ENCODE data around the gene SFXN1. TPM values are rescaled to one million over a fixed set of nuclear protein-coding genes. Genes with fewer than 3 reads are reported as not detected.

Gene SFXN1
- total RNA-seq, 2 experiments from 2014 or later: 133 to 138 TPM

DNA sequence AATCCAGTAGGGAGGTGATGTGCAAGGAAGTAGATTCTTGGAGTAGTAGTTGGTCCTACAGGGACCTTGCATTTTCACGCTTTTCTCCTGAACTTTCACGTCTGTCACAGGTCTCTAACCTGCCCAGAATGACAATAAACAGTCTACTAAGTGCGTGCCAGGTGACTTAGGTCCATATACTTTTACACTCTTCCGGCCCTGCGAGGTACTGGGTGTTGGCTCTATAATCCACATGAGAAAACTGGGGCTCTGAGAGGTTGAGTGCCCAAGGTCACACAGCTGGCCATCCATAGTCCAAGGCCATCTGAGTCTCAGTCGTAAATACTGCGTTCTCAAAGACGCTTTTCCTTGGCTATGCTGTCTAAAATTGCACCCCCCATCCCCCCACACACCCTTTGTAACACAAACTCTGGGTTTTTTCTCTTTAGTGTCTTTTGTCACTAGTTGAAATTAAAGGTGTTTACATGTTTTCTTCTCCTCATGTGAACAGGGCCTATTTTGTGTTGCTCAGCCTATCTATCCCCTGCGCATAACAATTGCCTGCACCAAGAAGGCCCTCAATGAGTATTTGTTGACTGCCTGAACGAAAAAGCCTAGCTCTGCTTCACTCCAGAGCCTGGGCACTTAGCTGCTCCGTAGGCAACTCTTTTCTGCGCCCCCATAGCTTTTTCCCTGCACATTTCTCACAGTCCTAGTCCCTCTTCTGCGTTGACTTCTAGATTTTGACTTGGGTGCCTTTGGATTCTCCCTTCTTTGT lies 943 bp downstream of the SFXN1 start:
- H3K4me3 Mint-ChIP-seq: peak overlapping the region; percentile 98
- Histone ChIP-seq H3K4me3 (ENCODE audit: low read length) (peak overlapping the region; percentile 84), H3K36me3 (ENCODE audit: insufficient read depth, low read length) (peaks cover 14% of the 10 kb centered on the region), H3K4me1 (ENCODE audit: insufficient read depth, low read length) (peaks cover 48% of the 10 kb centered on the region), H3K27me3 (ENCODE audit: control insufficient read depth in 1 of 2, insufficient read depth in 2 of 2, low read length in 2 of 2) (no peaks in the 10 kb centered on the region), H3K9me3 (ENCODE audit: control insufficient read depth in 1 of 2, insufficient read depth in 1 of 2, low read length in 2 of 2) (no peaks in the 10 kb centered on the region), H3K27ac (ENCODE audit: low read depth in 1 of 2, low read length in 2 of 2) (peak overlapping the region; percentile 48 to 60)
- intact Hi-C loops (cut with DNase I, micrococcal nuclease): loop anchor here in 1 of 2 experiments (2.0 kb wide), 1 partner anchor 39 kb away; no protein-coding TSS in a partner anchor
- peak overlapping the region; percentile 87 for H3K27ac Mint-ChIP-seq
- peaks cover 3% of the 10 kb centered on the region for H3K27me3 Mint-ChIP-seq
- ChIA-PET POLR2A (interaction anchor here (2.1 to 2.2 kb wide), 3 partner anchors 14 to 41 kb away, joined by 7 to 13 read pairs (median 13); no protein-coding TSS in a partner anchor), CTCF (interaction anchor here (1.0 to 2.3 kb wide), 3 partner anchors 14 to 55 kb away, joined by 3 to 14 read pairs (median 5); no protein-coding TSS in a partner anchor)
- no peaks in the 10 kb centered on the region for H3K9me3 Mint-ChIP-seq
- peaks cover 65% of the 10 kb centered on the region for H3K4me1 Mint-ChIP-seq (ENCODE audit: low read depth)
- H3K36me3 Mint-ChIP-seq (ENCODE audit: low read depth): peaks cover 48% of the 10 kb centered on the region
- DNase-seq (peak in 3 of 14 experiments; percentile 6 to 41 (median 27)), ATAC-seq (ENCODE audit: poor library complexity) (no peak)
- TF ChIP-seq, protein P1, sequence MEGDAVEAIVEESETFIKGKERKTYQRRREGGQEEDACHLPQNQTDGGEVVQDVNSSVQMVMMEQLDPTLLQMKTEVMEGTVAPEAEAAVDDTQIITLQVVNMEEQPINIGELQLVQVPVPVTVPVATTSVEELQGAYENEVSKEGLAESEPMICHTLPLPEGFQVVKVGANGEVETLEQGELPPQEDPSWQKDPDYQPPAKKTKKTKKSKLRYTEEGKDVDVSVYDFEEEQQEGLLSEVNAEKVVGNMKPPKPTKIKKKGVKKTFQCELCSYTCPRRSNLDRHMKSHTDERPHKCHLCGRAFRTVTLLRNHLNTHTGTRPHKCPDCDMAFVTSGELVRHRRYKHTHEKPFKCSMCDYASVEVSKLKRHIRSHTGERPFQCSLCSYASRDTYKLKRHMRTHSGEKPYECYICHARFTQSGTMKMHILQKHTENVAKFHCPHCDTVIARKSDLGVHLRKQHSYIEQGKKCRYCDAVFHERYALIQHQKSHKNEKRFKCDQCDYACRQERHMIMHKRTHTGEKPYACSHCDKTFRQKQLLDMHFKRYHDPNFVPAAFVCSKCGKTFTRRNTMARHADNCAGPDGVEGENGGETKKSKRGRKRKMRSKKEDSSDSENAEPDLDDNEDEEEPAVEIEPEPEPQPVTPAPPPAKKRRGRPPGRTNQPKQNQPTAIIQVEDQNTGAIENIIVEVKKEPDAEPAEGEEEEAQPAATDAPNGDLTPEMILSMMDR (IDR thresholded peaks at IDR 0.05): no peak

DNA sequence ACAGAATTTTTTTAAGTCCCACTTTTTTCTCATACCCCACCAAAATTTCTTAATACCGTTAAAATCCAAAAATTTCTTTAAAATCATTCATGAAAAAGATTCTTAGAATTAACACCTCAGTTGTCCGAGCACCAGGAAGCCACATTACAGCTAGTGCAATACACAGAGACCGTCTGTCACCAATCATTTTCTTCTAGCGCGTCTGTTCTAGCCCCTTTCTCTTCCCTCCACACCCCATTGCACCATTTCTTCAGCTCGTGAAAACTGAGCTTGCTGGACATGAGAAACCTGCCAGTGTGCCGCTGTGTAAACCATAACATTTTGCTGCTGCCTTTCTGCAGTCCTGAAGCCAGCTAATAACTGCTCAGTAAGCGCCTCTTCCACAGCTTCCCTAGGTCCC lies 5.0 kb downstream of the SFXN1 start:
- peaks cover 82% of the 10 kb centered on the region for H3K36me3 Mint-ChIP-seq (ENCODE audit: low read depth)
- Histone ChIP-seq H3K4me1 (ENCODE audit: insufficient read depth, low read length) (peaks cover 60% of the 10 kb centered on the region), H3K27me3 (ENCODE audit: control insufficient read depth in 1 of 2, insufficient read depth in 2 of 2, low read length in 2 of 2) (no peaks in the 10 kb centered on the region), H3K9me3 (ENCODE audit: control insufficient read depth in 1 of 2, insufficient read depth in 1 of 2, low read length in 2 of 2) (no peaks in the 10 kb centered on the region), H3K27ac (ENCODE audit: low read depth in 1 of 2, low read length in 2 of 2) (no peak overlapping the region), H3K36me3 (ENCODE audit: insufficient read depth, low read length) (peaks cover 42% of the 10 kb centered on the region), H3K4me3 (ENCODE audit: low read length) (no peak overlapping the region)
- H3K27me3 Mint-ChIP-seq: no peaks in the 10 kb centered on the region
- peak overlapping the region; percentile 2 for H3K4me3 Mint-ChIP-seq
- TF ChIP-seq, protein P1 (IDR thresholded peaks at IDR 0.05): no peak
- peaks cover 89% of the 10 kb centered on the region for H3K4me1 Mint-ChIP-seq (ENCODE audit: low read depth)
- intact Hi-C loops (cut with DNase I, micrococcal nuclease): no loop called here
- CTCF ChIA-PET: interaction anchor here (1.1 kb wide), 1 partner anchor 51 kb away, joined by 3 read pairs; no protein-coding TSS in a partner anchor
- POLR2A ChIA-PET: interaction anchor here (1.3 kb wide), 1 partner anchor 13 kb away, joined by 3 read pairs; no protein-coding TSS in a partner anchor
- peak overlapping the region; percentile 71 for H3K27ac Mint-ChIP-seq
- ATAC-seq (ENCODE audit: poor library complexity) (no peak), DNase-seq (no peak)
- H3K9me3 Mint-ChIP-seq: no peaks in the 10 kb centered on the region

DNA sequence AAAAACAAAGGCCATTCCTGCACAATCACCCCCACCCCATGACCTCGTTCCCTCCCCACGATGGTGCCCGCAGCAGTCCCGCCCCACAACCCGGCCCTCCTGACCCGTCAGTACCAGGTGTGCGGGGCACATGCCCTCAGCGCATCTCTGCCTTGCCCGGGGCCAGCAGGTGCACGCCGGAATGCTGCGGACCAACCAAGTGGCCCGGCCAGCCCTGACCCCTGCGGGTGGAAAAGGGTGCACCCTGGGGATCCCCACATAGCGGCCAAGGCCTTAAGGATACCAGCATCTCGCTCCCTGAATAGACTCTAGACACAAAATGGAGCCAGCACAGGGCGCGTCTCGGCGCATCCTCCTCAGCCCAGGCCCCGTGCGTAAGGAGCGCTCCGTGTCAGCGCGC lies 6.0 kb downstream of the SFXN1 start:
- Histone ChIP-seq H3K27me3 (ENCODE audit: control insufficient read depth in 1 of 2, insufficient read depth in 2 of 2, low read length in 2 of 2) (no peaks in the 10 kb centered on the region), H3K36me3 (ENCODE audit: insufficient read depth, low read length) (peaks cover 51% of the 10 kb centered on the region), H3K9me3 (ENCODE audit: control insufficient read depth in 1 of 2, insufficient read depth in 1 of 2, low read length in 2 of 2) (no peaks in the 10 kb centered on the region), H3K4me3 (ENCODE audit: low read length) (no peak overlapping the region), H3K27ac (ENCODE audit: low read depth in 1 of 2, low read length in 2 of 2) (no peak overlapping the region), H3K4me1 (ENCODE audit: insufficient read depth, low read length) (peaks cover 64% of the 10 kb centered on the region)
- Mint-ChIP-seq H3K27ac (peak overlapping the region; percentile 17), H3K4me1 (ENCODE audit: low read depth) (peaks cover 94% of the 10 kb centered on the region), H3K4me3 (no peak overlapping the region), H3K36me3 (ENCODE audit: low read depth) (peaks cover 87% of the 10 kb centered on the region), H3K27me3 (no peaks in the 10 kb centered on the region), H3K9me3 (no peaks in the 10 kb centered on the region)
- CTCF ChIA-PET: no interaction called here
- DNase-seq (no peak), ATAC-seq (ENCODE audit: poor library complexity) (no peak)
- TF ChIP-seq, protein P1 (IDR thresholded peaks at IDR 0.05): no peak
- POLR2A ChIA-PET: interaction anchor here (1.6 kb wide), 1 partner anchor 20 kb away, joined by 4 read pairs; no protein-coding TSS in a partner anchor
- intact Hi-C loops (cut with DNase I, micrococcal nuclease): no loop called here

Measured in CD4-positive, alpha-beta T cell (primary cell).